Esophagus muscularis mucosa (tissue), 4 donors: ENCODE results near the gene LACTBL1.

ENCODE experiments used
- EP300 ChIP-seq: sonication (generic); formaldehyde crosslinking; IDR thresholded peaks from one replicate; pipeline ENCODE4 v1.6.1; 2017; ENCODE audit warnings: antibody characterized with exemption
- POLR2A ChIP-seq: fragments of 450-650 bp; IDR thresholded peaks from one replicate; pipeline ENCODE4 v1.6.1; 2017; ENCODE audit warnings: antibody characterized with exemption, moderate library complexity, mild to moderate bottlenecking, low read depth
- POLR2AphosphoS5 ChIP-seq, 2 donors: sonication (generic); formaldehyde crosslinking; IDR thresholded peaks; one replicate each; pipeline ENCODE4 v1.6.1; 2017; ENCODE audit warnings: antibody characterized with exemption in 2 of 2
- TF ChIP-seq, protein P1 (sequence below), 3 experiments: fragments of 200-600 bp in 2 of 3; fragments of 450-650 bp in 1 of 3; sonication (generic) in 2 of 3; IDR thresholded peaks; one replicate each; pipeline ENCODE4 v1.5.1; 2017 to 2019; ENCODE audit warnings: antibody characterized with exemption in 3 of 3, mild to moderate bottlenecking in 2 of 3, moderate library complexity in 1 of 3

DNA sequence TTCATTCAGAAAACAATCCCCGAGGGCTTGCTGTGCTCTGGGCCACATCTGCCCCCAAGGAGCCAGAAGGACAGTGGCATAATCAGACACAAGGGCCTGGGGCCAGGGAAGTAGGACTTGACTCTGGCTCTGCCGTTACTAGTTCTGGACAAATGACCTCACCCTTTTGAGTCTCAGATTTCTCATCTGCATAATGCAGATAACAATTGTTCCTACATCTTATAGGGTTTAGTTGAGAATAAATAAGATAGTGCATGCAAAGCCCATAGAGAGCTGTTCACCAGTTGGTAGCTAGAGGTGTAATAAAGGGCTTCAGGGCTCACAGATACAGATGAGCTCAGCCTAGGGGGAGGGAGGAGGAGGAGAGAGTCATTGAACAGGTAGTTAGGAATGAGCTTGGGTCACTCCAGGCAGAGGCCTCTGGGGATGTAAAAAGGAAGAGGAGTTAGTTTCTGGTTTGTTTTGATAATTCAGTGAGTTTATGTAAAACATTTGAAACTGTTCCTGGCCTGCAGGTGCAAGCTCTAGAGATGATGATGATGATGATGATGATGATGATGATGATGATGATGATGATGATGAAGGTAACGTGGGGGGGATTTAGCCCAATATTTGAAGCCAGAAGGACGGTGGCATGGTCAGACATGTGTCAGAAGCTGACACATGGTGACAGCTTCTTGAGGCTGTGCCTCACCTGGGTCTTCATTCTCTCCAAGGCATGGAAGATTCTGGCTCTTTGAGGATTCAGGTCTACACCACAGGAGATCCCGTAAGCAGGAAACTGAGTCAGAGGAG lies 858 bp downstream of the LACTBL1 start:
- TF ChIP-seq, protein P1, sequence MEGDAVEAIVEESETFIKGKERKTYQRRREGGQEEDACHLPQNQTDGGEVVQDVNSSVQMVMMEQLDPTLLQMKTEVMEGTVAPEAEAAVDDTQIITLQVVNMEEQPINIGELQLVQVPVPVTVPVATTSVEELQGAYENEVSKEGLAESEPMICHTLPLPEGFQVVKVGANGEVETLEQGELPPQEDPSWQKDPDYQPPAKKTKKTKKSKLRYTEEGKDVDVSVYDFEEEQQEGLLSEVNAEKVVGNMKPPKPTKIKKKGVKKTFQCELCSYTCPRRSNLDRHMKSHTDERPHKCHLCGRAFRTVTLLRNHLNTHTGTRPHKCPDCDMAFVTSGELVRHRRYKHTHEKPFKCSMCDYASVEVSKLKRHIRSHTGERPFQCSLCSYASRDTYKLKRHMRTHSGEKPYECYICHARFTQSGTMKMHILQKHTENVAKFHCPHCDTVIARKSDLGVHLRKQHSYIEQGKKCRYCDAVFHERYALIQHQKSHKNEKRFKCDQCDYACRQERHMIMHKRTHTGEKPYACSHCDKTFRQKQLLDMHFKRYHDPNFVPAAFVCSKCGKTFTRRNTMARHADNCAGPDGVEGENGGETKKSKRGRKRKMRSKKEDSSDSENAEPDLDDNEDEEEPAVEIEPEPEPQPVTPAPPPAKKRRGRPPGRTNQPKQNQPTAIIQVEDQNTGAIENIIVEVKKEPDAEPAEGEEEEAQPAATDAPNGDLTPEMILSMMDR (IDR thresholded peaks at IDR 0.05): no peak
- TF ChIP-seq POLR2AphosphoS5 (IDR thresholded peaks at IDR 0.05) (no peak), POLR2A (no peak), EP300 (no peak)
